GM23248 (cell line): Measurements from ENCODE around the gene NUB1. TPM values are rescaled to one million over a fixed set of nuclear protein-coding genes. Genes with fewer than 3 reads are reported as not detected.
"Not testable (repeated sequence)": the region's sequence is repeated elsewhere in the genome, so short reads cannot be mapped to it uniquely, and the experiment has no call there.

ENCODE experiments used
- DNase-seq: peaks from one replicate; pipeline ENCODE4 v3.0.0-alpha.2; 2015
- H2AFZ ChIP-seq: fragments of 200-600 bp; sonication (generic); 2 replicates; pipeline ENCODE4 v1.6.1; 2016; ENCODE audit warnings: antibody characterized with exemption
- H3F3A ChIP-seq: fragments of 200-600 bp; sonication (generic); 2 replicates; pipeline ENCODE4 v1.6.1; 2016; ENCODE audit warnings: mild to moderate bottlenecking, antibody characterized with exemption, mixed run types; ENCODE audit not compliant: insufficient read depth
- H3K27ac ChIP-seq: fragments of 200-600 bp; sonication (generic); 2 replicates; pipeline ENCODE4 v1.5.1; 2016; ENCODE audit warnings: mild to moderate bottlenecking
- H3K27me3 ChIP-seq: fragments of 200-600 bp; sonication (generic); replicated peaks from 2 replicates; pipeline ENCODE4 v1.6.1; 2016; ENCODE audit warnings: mild to moderate bottlenecking; ENCODE audit not compliant: insufficient read depth
- H3K36me3 ChIP-seq: fragments of 200-600 bp; sonication (generic); 2 replicates; pipeline ENCODE4 v1.6.1; 2016; ENCODE audit warnings: low read depth, mild to moderate bottlenecking
- H3K4me1 ChIP-seq: fragments of 200-600 bp; sonication (generic); 2 replicates; pipeline ENCODE4 v1.6.1; 2016; ENCODE audit warnings: mild to moderate bottlenecking; ENCODE audit not compliant: insufficient read depth
- H3K4me2 ChIP-seq: fragments of 200-600 bp; sonication (generic); one replicate; pipeline ENCODE4 v1.6.1; 2016; ENCODE audit warnings: mild to moderate bottlenecking; ENCODE audit not compliant: unreplicated experiment
- H3K4me3 ChIP-seq: fragments of 200-600 bp; sonication (generic); 2 replicates; pipeline ENCODE4 v1.5.1; 2016; ENCODE audit warnings: mild to moderate bottlenecking
- H3K79me2 ChIP-seq: fragments of 200-600 bp; sonication (generic); 2 replicates; pipeline ENCODE4 v1.6.1; 2016; ENCODE audit warnings: mild to moderate bottlenecking; ENCODE audit not compliant: insufficient read depth
- H3K9ac ChIP-seq: fragments of 200-600 bp; sonication (generic); 2 replicates; pipeline ENCODE4 v1.6.1; 2016; ENCODE audit warnings: mild to moderate bottlenecking
- H3K9me2 ChIP-seq: fragments of 200-600 bp; sonication (generic); 2 replicates; pipeline ENCODE4 v1.6.1; 2016; ENCODE audit warnings: mixed run types, mild to moderate bottlenecking, moderate library complexity; ENCODE audit not compliant: insufficient read depth
- H3K9me3 ChIP-seq: fragments of 200-600 bp; sonication (generic); one replicate; pipeline ENCODE4 v1.6.1; 2017; ENCODE audit warnings: low read depth
- H4K20me1 ChIP-seq: fragments of 200-600 bp; sonication (generic); 2 replicates; pipeline ENCODE4 v1.6.0; 2016; ENCODE audit not compliant: insufficient read depth
- EZH2 ChIP-seq: fragments of 200-600 bp; sonication (generic); IDR thresholded peaks from 2 replicates; pipeline ENCODE4 v1.6.1; 2018; ENCODE audit warnings: antibody characterized with exemption, mild to moderate bottlenecking; ENCODE audit not compliant: insufficient read depth, poor library complexity, severe bottlenecking
- EZH2phosphoT487 ChIP-seq: fragments of 200-600 bp; sonication (generic); IDR thresholded peaks from 2 replicates; pipeline ENCODE4 v1.6.1; 2018; ENCODE audit warnings: antibody characterized with exemption, moderate library complexity, mild to moderate bottlenecking, low read depth; ENCODE audit not compliant: insufficient read depth
- WGBS, 2 experiments: methylation state at CpG; one replicate each; pipeline ENCODE4 v1.1.6; 2015 to 2017; ENCODE audit warnings: low lambda C conversion rate in 2 of 2, low coverage in 1 of 2; ENCODE audit errors: missing lambda C conversion rate in 2 of 2; 5-methylcytosine and 5-hydroxymethylcytosine counted together
- in situ Hi-C: fragments of 300-500 bp; cut with MboI; formaldehyde crosslinking; loops from 2 replicates; pipeline ENCODE4 v1.15.0; 2020
- polyA plus RNA-seq: library from polyadenylated mRNA; unstranded; fragments of >200 nt; fragmentation: Nextera tagmentation; extraction: Ambion mirVana; gene quantifications from 2 replicates; pipeline ENCODE4 v1.2.1, GENCODE V29; 2016
- total RNA-seq: library from RNA; depleted of rRNA; stranded (reverse); fragments of >200 nt; shearing (Covaris generic); gene quantifications from 2 replicates; pipeline ENCODE4 v1.2.3, GENCODE V29; 2014

Gene NUB1
- total and polyA plus RNA-seq, 2 experiments from 2014 or later: 43.4 to 48.0 TPM

GRCh38 chr7:151298765-151299164 is 42.8 kb upstream of the NUB1 start:
- no peaks in the 10 kb centered on the region for H3F3A ChIP-seq
- in situ Hi-C loops: no loop called here
- TF ChIP-seq EZH2 (no peak), EZH2phosphoT487 (no peak)
- H4K20me1 ChIP-seq: no peaks in the 10 kb centered on the region
- H3K4me2 ChIP-seq: no peak overlapping the region
- no peak overlapping the region for H3K4me3 ChIP-seq
- no peak overlapping the region for H2AFZ ChIP-seq
- H3K9ac ChIP-seq: no peak overlapping the region
- peaks cover 36% of the 10 kb centered on the region for H3K27me3 ChIP-seq
- no peak overlapping the region for H3K27ac ChIP-seq
- no peaks in the 10 kb centered on the region for H3K9me3 ChIP-seq
- DNase-seq: no peak
- H3K36me3 ChIP-seq: no peaks in the 10 kb centered on the region
- no peaks in the 10 kb centered on the region for H3K9me2 ChIP-seq
- WGBS, 2 experiments: 36 to 41% methylated on average over 5 of the region's 5 CpGs
- no peaks in the 10 kb centered on the region for H3K4me1 ChIP-seq
- no peaks in the 10 kb centered on the region for H3K79me2 ChIP-seq

- TF ChIP-seq EZH2 (no peak), EZH2phosphoT487 (no peak)
- Histone ChIP-seq H3F3A (no peaks in the 10 kb centered on the region), H2AFZ (no peak overlapping the region), H3K36me3 (no peaks in the 10 kb centered on the region), H3K27ac (no peak overlapping the region), H3K79me2 (no peaks in the 10 kb centered on the region), H3K9me2 (no peaks in the 10 kb centered on the region), H3K4me2 (no peak overlapping the region), H3K9ac (no peak overlapping the region), H3K27me3 (peaks cover 31% of the 10 kb centered on the region), H3K4me3 (no peak overlapping the region), H3K4me1 (no peaks in the 10 kb centered on the region), H3K9me3 (no peaks in the 10 kb centered on the region), H4K20me1 (no peaks in the 10 kb centered on the region)
- WGBS, 2 experiments: 58 to 72% methylated on average over 6 of the region's 6 CpGs
- no peak for DNase-seq
- in situ Hi-C loops: no loop called here
These were observed 42.1 kb upstream of the NUB1 start for GRCh38 chr7:151299530-151299929.

- Histone ChIP-seq H3F3A (no peaks in the 10 kb centered on the region), H3K27ac (no peak overlapping the region), H3K4me2 (no peak overlapping the region), H3K4me1 (no peaks in the 10 kb centered on the region), H4K20me1 (no peaks in the 10 kb centered on the region), H3K9me3 (no peaks in the 10 kb centered on the region), H3K9ac (no peak overlapping the region), H3K4me3 (no peak overlapping the region), H3K79me2 (no peaks in the 10 kb centered on the region), H3K9me2 (no peaks in the 10 kb centered on the region), H3K27me3 (peaks cover 25% of the 10 kb centered on the region), H2AFZ (no peak overlapping the region), H3K36me3 (no peaks in the 10 kb centered on the region)
- 50 to 58% methylated on average over 7 of the region's 7 CpGs for WGBS, 2 experiments
- DNase-seq: no peak
- in situ Hi-C loops: no loop called here
- no peak for TF ChIP-seq EZH2phosphoT487
These were observed 41.5 kb upstream of the NUB1 start for GRCh38 chr7:151299940-151300645.

GRCh38 chr7:151301471-151302462 is 39.8 kb upstream of the NUB1 start:
- no peak overlapping the region for H3K27ac ChIP-seq
- no peaks in the 10 kb centered on the region for H3K4me1 ChIP-seq
- H2AFZ ChIP-seq: no peak overlapping the region
- no peak for DNase-seq
- H3F3A ChIP-seq: no peaks in the 10 kb centered on the region
- no peak overlapping the region for H3K4me2 ChIP-seq
- 54 to 58% methylated on average over 20 of the region's 20 CpGs for WGBS, 2 experiments
- no peak for TF ChIP-seq EZH2
- no peak for TF ChIP-seq EZH2phosphoT487
- no peaks in the 10 kb centered on the region for H3K36me3 ChIP-seq
- no peak overlapping the region for H3K9ac ChIP-seq
- H3K9me3 ChIP-seq: no peaks in the 10 kb centered on the region
- H3K79me2 ChIP-seq: no peaks in the 10 kb centered on the region
- in situ Hi-C loops: no loop called here
- H4K20me1 ChIP-seq: no peaks in the 10 kb centered on the region
- no peak overlapping the region for H3K4me3 ChIP-seq
- H3K27me3 ChIP-seq: peaks cover 24% of the 10 kb centered on the region
- no peaks in the 10 kb centered on the region for H3K9me2 ChIP-seq

- in situ Hi-C loops, H3F3A ChIP-seq, H3K9me2 ChIP-seq, DNase-seq, H3K9ac ChIP-seq, H3K4me3 ChIP-seq, H3K79me2 ChIP-seq, H3K4me1 ChIP-seq, H3K9me3 ChIP-seq, H4K20me1 ChIP-seq, H2AFZ ChIP-seq, H3K27ac ChIP-seq, H3K36me3 ChIP-seq: not testable (repeated sequence)
- Histone ChIP-seq H3K27me3 (peaks cover 24% of the 10 kb centered on the region), H3K4me2 (peak overlapping the region; percentile 34)
- 74 to 78% methylated on average over 14 to 19 of the region's 19 CpGs for WGBS, 2 experiments
These were observed 37.4 kb upstream of the NUB1 start for GRCh38 chr7:151304251-151304650.
